ENCODE data around the gene PLXNA2.

Gene PLXNA2

DNA sequence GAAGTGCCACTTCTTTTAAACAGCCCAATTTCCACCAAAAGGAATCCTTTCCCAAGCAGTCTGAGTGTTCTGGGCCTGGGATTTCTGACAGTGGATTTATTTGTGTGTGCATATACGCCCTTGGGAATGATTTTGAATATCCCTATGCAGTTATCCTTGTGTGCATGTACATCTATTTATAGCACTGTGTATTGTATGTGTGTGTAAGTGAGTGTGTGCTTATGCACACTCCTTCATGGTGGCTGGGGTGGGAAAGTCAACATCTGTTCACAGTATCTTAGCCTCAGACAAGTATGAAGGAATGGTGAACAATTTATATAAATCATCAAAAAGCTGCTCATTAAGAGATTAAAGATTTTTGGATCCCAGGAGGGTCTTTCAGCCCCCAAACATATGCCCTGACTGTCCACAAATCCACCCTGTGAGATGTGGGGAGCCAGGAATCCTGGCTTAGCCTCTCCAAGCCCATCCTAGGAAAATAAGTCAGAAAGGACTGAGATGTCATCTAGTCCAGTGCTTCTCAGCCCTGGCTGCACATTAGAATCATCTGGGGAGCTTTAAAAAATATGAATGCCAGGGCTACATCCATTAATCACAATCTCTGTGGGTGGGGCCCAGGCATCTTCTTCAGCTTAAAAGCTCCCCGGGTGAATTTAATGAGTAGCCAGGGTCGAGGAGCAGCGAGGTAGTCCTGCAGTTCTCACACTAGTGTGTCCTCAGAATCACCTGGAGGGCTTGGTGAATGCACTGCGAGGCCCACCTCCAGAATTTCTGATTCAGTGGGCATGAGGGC lies 101.4 kb downstream of the PLXNA2 start:
- Mint-ChIP-seq H3K27me3 (no peaks in the 10 kb centered on the region), H3K4me1 (ENCODE audit: low read depth) (no peaks in the 10 kb centered on the region), H3K36me3 (ENCODE audit: low read depth) (no peaks in the 10 kb centered on the region), H3K9me3 (no peaks in the 10 kb centered on the region), H3K27ac (no peak overlapping the region), H3K4me3 (no peak overlapping the region)
- DNase-seq: no peak

DNA sequence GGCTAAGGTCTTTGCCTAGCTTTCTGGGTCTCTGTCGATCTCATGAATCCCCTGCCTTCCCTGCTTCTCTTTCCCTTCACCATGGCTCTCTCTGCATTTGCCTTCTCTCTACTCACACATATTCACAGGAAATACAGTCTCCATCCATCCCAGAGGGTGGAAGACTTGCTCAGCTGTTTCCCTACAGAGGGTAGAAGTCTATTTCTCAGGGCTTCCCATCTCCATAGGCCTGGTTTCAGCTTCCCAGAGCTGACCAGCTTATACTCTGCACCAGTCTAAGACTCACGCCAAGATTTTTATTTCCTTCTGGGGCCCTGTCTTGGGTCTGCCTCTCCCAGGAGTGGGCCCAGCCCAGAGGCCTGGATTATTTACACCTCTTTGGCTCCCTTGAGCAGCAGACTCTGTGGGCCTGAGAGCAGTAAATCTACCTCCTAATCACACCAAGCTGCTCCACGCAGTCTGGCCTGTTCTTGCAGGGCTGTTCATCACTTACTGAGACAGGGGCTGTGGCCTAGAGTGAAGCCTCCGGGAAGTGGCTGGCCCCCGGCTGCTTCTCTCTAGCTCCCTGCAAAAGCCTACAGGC lies 102.5 kb downstream of the PLXNA2 start:
- Mint-ChIP-seq H3K27me3 (no peaks in the 10 kb centered on the region), H3K27ac (no peak overlapping the region), H3K9me3 (no peaks in the 10 kb centered on the region), H3K4me1 (ENCODE audit: low read depth) (no peaks in the 10 kb centered on the region), H3K4me3 (no peak overlapping the region), H3K36me3 (ENCODE audit: low read depth) (no peaks in the 10 kb centered on the region)
- no peak for DNase-seq

DNA sequence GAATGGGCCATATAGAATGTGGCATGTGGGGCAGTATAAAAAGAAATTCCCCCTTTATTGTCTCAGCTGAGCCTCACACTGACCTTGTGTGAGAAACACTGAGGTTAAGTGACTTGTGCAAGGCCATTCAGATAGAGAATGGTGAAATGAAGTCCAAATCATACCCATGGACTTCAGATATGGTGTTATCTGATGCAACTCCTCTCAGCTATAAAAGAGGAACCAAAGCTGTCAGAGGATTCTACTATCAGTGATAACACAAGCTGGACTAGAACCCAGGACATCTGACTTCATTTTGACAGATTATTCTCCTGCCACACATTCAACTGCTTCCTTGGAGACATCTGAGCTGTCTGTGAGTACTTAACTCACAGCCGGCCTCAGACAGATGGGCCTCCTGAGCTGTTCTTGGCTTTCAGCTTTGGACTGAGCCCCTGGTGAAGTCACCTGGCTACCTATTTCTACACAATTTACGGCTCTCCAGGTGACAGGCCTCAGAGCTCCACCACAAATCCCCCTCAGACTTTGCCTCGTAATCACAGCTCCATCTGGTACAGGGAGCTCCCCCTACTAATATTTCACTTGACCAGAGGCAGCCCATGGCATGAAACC lies 104.6 kb downstream of the PLXNA2 start:
- Mint-ChIP-seq H3K27ac (no peak overlapping the region), H3K9me3 (no peaks in the 10 kb centered on the region), H3K36me3 (ENCODE audit: low read depth) (no peaks in the 10 kb centered on the region), H3K4me3 (no peak overlapping the region), H3K27me3 (no peaks in the 10 kb centered on the region), H3K4me1 (ENCODE audit: low read depth) (no peaks in the 10 kb centered on the region)
- DNase-seq: no peak

DNA sequence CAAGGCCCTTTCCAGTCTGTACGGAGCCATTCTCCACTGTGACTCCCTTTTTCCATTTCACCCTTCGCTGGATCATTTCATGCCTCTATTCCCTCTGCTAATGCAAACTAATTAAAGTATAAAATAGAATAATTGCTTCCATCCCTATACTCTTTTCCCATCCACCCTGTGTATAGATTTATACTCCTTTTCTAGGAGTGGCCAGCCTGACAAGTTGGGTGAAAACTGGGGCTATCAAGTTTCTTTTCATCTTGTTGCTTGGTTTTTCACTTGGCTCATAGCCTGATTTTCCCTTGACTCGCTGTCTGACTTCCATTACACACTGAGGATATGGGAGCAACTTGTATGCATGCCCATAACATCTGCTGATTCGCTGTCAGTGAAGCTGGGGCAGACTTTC lies 107.0 kb downstream of the PLXNA2 start:
- Mint-ChIP-seq H3K36me3 (ENCODE audit: low read depth) (no peaks in the 10 kb centered on the region), H3K27me3 (peaks cover 2% of the 10 kb centered on the region), H3K27ac (no peak overlapping the region), H3K4me3 (no peak overlapping the region), H3K4me1 (ENCODE audit: low read depth) (no peaks in the 10 kb centered on the region), H3K9me3 (no peaks in the 10 kb centered on the region)
- DNase-seq: no peak

DNA sequence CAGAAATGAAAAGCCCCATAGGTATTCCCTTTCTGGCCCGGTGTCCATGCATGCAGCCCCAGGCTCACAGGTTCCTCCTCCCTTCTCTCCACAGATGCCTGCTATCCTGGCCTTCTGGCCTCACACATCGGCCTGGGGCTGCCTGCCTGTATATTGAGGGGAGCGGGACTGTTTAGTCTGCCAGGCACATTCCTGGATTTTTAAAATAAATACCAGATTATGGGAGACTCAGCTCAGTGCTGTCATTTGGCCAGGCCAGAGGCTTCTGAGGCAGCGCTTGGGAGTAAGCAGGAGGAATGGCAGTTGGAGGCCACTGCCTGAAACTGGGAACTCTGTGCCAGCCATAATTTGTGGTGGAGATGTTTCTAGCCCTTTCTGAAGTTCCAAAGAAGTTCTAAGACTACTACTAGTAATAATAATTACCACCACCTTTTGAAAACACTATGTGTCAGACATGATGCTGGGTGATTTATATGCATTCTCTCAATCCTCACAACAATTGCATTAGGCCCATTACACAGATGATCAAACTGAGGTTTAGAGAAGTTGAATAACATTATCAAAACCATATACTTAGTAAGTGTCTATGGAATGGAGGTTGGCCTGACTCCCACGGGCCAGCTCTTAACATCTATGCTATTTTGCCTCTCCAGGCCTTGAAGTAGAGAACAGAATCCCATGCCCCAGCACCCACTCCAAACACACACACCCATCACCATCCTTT lies 107.6 kb downstream of the PLXNA2 start:
- peaks cover 5% of the 10 kb centered on the region for H3K4me1 Mint-ChIP-seq (ENCODE audit: low read depth)
- H3K9me3 Mint-ChIP-seq: no peaks in the 10 kb centered on the region
- H3K4me3 Mint-ChIP-seq: no peak overlapping the region
- H3K27me3 Mint-ChIP-seq: peaks cover 8% of the 10 kb centered on the region
- no peak for DNase-seq
- no peaks in the 10 kb centered on the region for H3K36me3 Mint-ChIP-seq (ENCODE audit: low read depth)
- no peak overlapping the region for H3K27ac Mint-ChIP-seq

DNA sequence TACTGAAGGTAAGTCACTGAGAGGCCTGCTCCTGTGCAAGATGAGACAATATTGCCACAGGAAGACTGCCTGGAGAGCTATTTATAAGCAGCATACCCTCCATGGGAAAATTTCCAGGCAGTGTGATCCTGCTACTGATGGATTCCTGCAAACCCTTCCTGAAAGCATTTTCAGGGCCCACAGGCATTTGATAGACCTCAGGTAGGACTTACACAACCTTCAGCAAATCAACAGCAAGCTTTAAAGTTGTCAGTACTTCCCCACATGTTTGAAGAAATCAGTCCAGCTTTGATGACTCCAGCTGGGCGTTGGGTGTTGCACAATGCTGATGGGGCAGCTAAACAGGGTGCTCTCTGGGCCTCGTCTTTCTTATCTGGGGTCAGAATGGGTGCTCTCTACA lies 108.8 kb downstream of the PLXNA2 start:
- Mint-ChIP-seq H3K36me3 (ENCODE audit: low read depth) (no peaks in the 10 kb centered on the region), H3K4me3 (no peak overlapping the region), H3K4me1 (ENCODE audit: low read depth) (peaks cover 5% of the 10 kb centered on the region), H3K27ac (no peak overlapping the region), H3K27me3 (peaks cover 20% of the 10 kb centered on the region), H3K9me3 (no peaks in the 10 kb centered on the region)
- DNase-seq: no peak

DNA sequence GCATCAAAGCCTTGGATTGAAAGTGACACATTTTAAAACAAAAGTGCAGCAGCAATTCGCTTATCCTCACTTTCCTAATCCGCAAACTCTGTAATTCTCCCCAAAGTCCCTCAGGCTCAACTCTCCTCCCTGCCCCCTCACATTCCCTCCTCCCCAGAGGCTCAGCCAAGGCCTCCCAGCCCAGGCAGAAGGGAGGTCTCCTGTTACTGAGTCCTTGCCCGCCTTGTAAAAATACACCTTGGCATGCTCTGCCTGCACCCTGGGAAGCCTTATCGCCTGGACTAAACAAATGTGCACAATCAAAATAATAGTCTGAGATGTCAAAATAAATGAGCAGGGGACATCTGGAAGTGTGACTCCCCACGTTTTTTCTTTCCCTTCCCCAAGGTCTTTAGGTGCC lies 109.7 kb downstream of the PLXNA2 start:
- Mint-ChIP-seq H3K27ac (no peak overlapping the region), H3K4me3 (no peak overlapping the region), H3K4me1 (ENCODE audit: low read depth) (peaks cover 5% of the 10 kb centered on the region), H3K9me3 (no peaks in the 10 kb centered on the region), H3K36me3 (ENCODE audit: low read depth) (no peaks in the 10 kb centered on the region), H3K27me3 (peaks cover 26% of the 10 kb centered on the region)
- no peak for DNase-seq

DNA sequence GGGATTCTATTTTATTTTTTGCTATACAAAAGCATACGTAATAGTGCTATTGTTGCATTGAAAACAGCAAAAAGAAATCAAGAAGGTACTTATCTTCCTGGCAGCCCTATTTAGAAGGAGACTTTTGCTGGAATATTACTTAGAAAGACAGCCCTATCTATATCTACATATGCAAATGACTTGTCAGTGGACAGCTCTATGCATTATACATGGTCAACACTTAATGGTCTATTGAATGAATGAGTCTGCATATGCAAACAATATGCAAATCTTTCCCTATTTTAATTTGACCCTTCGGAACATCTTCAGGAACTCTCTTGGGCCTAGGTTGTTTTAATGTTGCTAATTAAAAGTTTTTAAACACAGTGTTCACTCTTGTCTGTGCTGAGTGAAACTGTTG lies 110.8 kb downstream of the PLXNA2 start:
- Mint-ChIP-seq H3K9me3 (no peaks in the 10 kb centered on the region), H3K27me3 (peaks cover 28% of the 10 kb centered on the region), H3K36me3 (ENCODE audit: low read depth) (no peaks in the 10 kb centered on the region), H3K27ac (no peak overlapping the region), H3K4me1 (ENCODE audit: low read depth) (peaks cover 5% of the 10 kb centered on the region), H3K4me3 (no peak overlapping the region)
- no peak for DNase-seq

DNA sequence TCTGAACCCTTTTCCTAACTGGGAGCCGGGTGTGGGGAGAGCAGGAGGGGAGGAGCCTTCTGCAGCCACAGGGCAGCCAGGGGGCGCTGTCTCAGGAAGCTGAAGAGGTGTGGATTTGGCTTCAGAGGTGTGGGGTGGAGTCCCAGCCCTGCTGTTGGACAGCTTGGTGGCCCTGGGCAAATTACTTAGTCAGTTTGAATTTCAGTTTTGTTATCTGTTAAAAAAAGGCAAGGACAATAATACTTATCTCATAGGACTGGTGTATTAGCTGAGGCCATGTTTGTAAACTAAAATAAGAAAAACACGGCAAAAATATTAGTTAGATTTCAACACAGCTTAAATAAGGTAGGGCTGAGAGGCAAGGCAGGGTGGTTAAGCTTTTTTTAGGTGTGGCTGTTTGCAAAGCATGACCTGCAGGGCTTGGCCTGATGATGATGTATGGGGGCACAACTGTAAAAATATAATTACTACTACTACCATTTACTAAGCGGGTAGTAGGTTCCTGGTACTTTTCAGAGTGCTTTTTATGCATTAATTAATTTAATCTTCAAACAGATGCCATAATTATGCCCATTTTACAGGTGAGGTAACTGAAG lies 111.8 kb downstream of the PLXNA2 start:
- Mint-ChIP-seq H3K27ac (no peak overlapping the region), H3K4me3 (no peak overlapping the region), H3K27me3 (peaks cover 28% of the 10 kb centered on the region), H3K4me1 (ENCODE audit: low read depth) (peaks cover 5% of the 10 kb centered on the region), H3K36me3 (ENCODE audit: low read depth) (no peaks in the 10 kb centered on the region), H3K9me3 (no peaks in the 10 kb centered on the region)
- peak; percentile 67 for DNase-seq

DNA sequence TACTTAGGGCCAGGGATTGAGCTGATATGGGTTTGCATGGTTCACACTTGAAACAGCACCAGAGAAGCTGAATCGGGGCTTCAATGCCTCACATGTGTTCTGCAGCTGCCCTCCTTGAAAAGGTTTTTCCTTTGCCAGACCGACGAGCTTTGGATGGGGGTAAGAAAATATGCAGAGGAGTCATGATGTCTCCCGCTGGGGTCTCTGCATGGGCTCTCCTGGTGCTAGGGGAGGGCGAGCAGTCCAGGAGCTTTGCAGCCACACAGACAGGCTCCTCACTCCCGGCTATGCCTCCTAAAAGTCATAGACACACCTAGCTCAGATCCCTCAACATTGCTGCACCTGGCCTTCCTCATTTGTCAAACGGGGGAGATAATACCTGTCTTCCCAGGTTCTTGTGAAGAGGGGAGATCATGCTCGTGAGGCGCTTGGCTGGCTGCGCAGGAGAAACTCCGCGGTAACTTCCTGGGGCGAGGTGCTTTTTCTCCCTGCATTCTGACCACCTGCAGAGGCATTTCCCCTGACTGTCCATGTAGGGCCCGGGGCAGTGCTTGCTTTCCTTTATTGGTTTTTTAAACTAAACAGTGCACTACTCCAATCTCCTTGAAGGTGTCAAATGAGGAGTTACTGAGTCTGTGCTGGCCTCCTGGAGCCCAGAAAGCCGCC lies 112.4 kb downstream of the PLXNA2 start:
- Mint-ChIP-seq H3K4me1 (ENCODE audit: low read depth) (peaks cover 5% of the 10 kb centered on the region), H3K4me3 (no peak overlapping the region), H3K9me3 (no peaks in the 10 kb centered on the region), H3K27ac (no peak overlapping the region), H3K27me3 (peaks cover 28% of the 10 kb centered on the region), H3K36me3 (ENCODE audit: low read depth) (no peaks in the 10 kb centered on the region)
- no peak for DNase-seq

DNA sequence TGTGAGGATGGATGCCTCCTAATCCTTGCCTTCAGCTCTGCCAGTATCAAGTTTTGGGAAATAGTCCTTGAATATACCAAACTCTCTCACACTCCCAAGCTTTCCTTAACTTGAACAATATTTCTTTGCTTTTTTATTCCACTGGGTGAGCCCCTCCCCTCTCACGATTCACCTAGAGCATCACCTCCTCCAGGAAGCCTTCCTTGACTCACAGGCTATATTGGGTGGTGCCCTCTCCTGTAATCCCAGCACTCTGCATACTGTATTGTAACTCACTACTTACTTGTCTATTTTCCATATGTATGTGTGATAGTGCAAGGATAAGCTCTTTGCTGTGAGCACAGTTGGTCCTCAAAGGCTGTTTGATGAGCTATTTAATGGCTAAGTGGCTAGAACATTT lies 114.7 kb downstream of the PLXNA2 start:
- Mint-ChIP-seq H3K27me3 (peaks cover 28% of the 10 kb centered on the region), H3K27ac (no peak overlapping the region), H3K4me3 (no peak overlapping the region)

DNA sequence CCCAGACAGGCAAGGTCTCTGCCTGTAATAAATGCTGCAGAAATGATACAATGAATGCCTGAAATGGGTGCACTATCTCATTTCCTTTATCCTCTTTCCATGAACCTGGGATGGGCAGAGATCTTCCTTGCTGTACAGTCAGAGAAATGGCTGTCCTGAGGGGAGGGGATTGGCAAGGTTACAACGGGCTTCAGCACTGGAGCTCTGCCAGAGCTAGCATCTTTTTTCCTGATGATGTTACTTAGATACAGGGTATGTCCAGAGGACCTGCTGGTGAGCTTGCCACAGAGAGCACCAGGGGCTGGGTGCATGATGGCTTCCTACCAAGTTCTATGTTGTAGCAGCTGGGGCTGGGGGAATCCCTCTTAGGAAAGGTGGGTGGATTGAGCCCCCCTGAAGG lies 115.1 kb downstream of the PLXNA2 start:
- no peaks in the 10 kb centered on the region for H3K9me3 Mint-ChIP-seq
- H3K36me3 Mint-ChIP-seq (ENCODE audit: low read depth): no peaks in the 10 kb centered on the region

More for the DNA sequence above, 114.7 kb downstream of the PLXNA2 start:
- DNase-seq: no peak
- peaks cover 5% of the 10 kb centered on the region for H3K4me1 Mint-ChIP-seq (ENCODE audit: low read depth)
- no peaks in the 10 kb centered on the region for H3K36me3 Mint-ChIP-seq (ENCODE audit: low read depth)
- no peaks in the 10 kb centered on the region for H3K9me3 Mint-ChIP-seq

DNA sequence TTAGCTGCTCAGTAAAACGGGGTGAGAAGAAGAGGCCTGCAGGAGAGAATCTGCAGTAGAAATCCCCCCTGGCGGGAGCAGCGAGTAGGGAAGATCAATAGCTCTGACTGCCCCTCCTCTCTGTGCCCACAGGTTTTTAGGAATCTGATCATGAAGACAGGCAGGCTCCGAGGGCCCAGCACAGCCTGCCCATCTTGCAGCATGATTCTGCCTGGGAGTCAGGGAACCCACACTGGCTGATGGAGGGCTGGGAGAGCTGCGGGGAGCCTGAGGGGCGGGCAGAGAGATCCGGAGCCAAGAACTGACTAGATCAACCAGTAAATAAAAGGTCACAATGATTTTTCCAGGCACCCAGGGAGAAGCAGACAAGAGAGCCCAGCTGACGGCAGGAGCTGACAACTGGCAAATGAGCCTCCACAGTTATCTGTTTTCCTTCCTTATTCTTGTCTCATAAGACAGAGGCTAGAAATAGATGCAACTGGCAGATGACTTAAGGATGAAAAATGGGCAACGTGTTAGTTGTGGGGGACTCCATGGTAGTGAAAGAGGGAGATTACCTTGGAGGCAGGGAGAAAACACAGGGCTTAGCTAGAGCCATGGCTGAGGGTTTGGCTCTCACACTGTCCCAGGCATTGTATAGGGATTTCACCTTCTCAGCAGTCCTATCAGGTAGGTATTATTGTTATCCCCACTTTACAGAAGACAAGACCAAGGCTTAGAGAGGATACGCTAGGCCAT lies 116.2 kb downstream of the PLXNA2 start:
- DNase-seq: no peak
- Mint-ChIP-seq H3K9me3 (no peaks in the 10 kb centered on the region), H3K4me3 (no peak overlapping the region), H3K36me3 (ENCODE audit: low read depth) (no peaks in the 10 kb centered on the region), H3K27ac (no peak overlapping the region), H3K27me3 (peaks cover 28% of the 10 kb centered on the region), H3K4me1 (ENCODE audit: low read depth) (peaks cover 5% of the 10 kb centered on the region)

More for the DNA sequence above, 115.1 kb downstream of the PLXNA2 start:
- Mint-ChIP-seq H3K27ac (no peak overlapping the region), H3K4me3 (no peak overlapping the region), H3K27me3 (peaks cover 28% of the 10 kb centered on the region), H3K4me1 (ENCODE audit: low read depth) (peaks cover 5% of the 10 kb centered on the region)
- no peak for DNase-seq

Data from activated T-cell treated with anti-CD3 and anti-CD28 coated beads, Interleukin-2, amount 50 U/mL, for 24 hours (primary cell).